ENCODE results near the gene FEM1A.

- no peak for TF ChIP-seq EZH2 (IDR thresholded peaks at IDR 0.05; ENCODE audit: borderline replicate concordance, insufficient read depth, low read depth, low read length, poor library complexity, severe bottlenecking)
- TF ChIP-seq, protein P1, sequence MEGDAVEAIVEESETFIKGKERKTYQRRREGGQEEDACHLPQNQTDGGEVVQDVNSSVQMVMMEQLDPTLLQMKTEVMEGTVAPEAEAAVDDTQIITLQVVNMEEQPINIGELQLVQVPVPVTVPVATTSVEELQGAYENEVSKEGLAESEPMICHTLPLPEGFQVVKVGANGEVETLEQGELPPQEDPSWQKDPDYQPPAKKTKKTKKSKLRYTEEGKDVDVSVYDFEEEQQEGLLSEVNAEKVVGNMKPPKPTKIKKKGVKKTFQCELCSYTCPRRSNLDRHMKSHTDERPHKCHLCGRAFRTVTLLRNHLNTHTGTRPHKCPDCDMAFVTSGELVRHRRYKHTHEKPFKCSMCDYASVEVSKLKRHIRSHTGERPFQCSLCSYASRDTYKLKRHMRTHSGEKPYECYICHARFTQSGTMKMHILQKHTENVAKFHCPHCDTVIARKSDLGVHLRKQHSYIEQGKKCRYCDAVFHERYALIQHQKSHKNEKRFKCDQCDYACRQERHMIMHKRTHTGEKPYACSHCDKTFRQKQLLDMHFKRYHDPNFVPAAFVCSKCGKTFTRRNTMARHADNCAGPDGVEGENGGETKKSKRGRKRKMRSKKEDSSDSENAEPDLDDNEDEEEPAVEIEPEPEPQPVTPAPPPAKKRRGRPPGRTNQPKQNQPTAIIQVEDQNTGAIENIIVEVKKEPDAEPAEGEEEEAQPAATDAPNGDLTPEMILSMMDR (IDR thresholded peaks at IDR 0.05), result no peak
Measured at GRCh38 chr19:4839192-4839591, 47.7 kb downstream of the FEM1A start.
